GM19193 (cell line): ENCODE measurements around the gene FAIM2.

Source experiments
- POLR2A ChIP-seq: IDR thresholded peaks from 4 replicates; pipeline ENCODE4 v1.6.1; 2011; ENCODE audit not compliant: insufficient read depth, insufficient read length; ENCODE audit errors: extremely low read depth

The FAIM2 gene

GRCh38 chr12:49924628-49925246, 21.0 kb upstream of the FAIM2 start:
- TF ChIP-seq POLR2A, result no peak

- TF ChIP-seq POLR2A, result no peak
Observed at GRCh38 chr12:49923880-49924556, 20.3 kb upstream of the FAIM2 start.

DNA sequence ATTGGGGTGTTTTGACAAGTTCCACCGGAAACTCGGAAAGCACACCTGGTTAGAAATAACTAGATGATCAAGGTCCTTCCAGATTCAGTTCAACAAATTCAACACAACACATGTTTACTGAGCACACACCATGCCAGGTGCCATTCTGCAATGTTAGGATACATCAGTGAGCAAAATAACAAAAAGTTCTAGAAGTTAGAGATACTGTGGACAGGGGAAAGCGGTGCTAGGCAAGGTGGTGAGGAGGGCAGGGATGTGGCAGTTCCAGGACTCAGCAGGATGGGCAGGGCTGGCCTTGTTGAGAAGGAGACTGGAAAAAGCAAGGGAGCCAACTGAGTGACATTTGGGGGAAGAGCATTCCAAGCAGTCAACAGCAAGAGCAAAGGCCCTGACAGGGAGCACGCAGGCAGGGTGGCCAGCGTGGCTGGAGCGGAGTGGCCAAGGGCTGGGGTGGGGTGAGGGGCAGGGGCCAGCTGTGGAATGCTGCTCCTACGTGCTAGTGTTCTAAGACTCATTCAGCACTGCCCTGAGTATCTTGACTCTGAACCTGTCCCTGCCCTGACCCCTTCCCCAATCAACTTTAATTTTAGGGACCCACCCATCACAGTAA, 19.4 kb upstream of the FAIM2 start:
- TF ChIP-seq POLR2A, result no peak

- TF ChIP-seq POLR2A, result no peak
Observed at GRCh38 chr12:49922349-49923034, 18.8 kb upstream of the FAIM2 start.

DNA sequence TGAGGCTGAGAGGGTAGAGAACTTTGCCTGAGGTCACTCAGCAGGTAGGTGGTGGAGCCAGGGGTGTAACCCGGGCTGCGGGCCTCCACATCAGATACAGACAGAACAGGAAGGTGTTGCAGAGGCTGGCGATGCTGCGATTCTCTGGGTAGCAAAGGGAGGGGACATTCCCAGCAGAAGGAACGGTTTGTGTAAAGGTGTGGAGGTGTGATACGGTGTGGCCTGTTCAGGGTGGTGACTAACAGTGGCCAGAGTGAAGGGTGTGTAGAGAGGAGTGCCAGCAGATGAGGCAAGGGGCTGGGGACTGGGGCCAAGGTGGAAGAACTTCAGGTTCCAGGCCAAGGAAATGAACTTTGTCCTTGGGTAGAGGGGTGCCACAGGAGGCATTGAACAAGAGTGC, 18.2 kb upstream of the FAIM2 start:
- no peak for TF ChIP-seq POLR2A

GRCh38 chr12:49921299-49921698, 17.6 kb upstream of the FAIM2 start:
- no peak for TF ChIP-seq POLR2A

GRCh38 chr12:49920915-49921286, 17.2 kb upstream of the FAIM2 start:
- TF ChIP-seq POLR2A, result no peak

DNA sequence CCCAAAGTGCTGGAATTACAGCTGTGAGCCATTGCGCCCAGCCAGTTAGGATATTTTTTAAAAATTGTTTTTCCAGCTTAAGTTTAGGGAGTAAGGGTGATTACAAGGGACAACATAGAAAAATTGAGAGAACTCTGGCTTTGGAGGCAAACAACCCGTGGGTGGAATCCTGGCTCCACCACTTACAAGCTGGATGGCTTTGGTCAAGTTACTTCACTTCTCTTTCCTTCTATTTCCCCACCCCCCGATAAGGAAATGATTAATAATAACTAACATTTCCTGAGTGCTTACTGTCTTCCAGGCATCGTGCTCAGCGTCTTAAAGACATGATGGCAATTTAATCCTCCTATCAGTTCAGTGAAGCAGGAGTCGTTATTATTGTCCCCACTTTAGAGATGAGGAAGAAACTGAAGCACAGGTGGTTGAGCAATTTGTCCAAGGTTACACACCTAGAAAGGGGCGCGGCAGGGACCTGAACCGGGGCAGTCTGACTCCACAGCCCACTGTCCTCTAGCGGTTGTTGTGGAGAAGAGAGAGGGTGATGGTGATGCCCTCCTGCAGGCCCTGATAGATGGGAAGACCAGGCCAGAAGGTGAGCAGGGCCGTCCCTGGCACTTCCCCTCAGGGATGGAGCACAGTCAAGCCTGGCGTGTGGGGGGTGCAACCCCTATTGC, 16.7 kb upstream of the FAIM2 start:
- no peak for TF ChIP-seq POLR2A

GRCh38 chr12:49917788-49918173, 14.1 kb upstream of the FAIM2 start:
- no peak for TF ChIP-seq POLR2A

DNA sequence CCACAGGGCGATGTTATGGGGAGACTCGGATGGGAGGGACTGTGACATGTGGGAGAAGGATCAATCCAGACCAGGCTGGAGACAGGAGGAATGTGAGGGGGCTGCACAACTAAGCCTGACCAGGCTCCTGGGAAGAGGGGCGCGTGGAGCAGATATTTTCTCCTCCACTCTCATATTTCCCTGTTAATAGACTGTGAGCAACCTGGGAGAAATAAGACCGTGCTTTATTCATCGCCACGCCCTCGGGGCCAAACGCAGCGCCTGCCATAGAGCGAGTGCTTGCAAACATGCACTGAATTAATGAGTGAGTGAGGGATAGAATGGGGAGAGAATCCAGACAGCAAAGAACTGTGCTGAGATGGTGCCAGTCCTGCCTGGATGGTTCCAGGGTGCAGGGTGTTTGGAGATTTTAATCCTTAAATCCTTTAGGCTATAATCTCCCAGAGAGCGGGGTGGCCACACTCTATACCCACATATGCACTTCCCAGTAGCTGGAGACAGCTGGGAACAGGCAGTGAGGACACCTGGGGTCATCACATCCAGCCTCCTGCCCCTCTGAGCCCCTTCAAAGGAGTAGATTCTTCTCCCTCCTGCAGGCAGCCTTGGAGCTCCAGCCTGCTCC, 13.6 kb upstream of the FAIM2 start:
- no peak for TF ChIP-seq POLR2A

DNA sequence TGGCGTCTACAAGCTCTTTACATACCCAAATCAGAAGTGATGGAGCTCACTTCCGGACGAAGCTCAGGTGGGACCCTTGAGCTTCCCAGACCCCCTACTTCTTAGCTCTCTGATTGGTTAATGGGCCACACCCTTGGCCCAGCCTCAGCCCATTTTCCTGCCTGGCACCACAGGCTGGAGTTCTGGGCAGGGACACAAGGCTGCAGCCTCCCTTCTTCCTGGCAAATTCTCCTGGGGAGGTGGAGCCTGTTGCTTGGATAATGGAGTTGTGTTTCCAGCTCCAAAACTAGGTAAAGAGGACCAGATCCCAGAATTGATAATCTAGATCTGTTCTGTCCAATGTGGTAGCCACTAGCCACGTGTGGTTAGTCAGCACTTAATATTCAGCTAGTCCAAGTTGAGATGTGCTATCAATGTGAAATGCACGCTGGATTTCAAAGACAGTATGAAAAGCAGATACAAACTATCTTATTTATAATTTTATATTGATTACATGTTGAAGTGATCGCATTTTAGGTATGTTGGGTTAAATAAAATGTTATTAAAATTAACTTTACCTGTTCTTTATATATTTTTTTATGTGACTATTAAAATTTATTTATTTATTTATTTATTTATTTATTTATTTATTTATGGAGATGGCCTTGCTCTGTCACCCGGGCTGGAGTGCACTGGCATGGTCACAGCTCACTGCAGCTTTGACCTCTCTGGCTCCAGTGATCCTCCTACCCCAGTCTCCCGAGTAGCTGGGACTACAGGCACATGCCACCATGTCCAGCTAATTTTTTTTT, 12.6 kb upstream of the FAIM2 start:
- TF ChIP-seq POLR2A, result no peak

DNA sequence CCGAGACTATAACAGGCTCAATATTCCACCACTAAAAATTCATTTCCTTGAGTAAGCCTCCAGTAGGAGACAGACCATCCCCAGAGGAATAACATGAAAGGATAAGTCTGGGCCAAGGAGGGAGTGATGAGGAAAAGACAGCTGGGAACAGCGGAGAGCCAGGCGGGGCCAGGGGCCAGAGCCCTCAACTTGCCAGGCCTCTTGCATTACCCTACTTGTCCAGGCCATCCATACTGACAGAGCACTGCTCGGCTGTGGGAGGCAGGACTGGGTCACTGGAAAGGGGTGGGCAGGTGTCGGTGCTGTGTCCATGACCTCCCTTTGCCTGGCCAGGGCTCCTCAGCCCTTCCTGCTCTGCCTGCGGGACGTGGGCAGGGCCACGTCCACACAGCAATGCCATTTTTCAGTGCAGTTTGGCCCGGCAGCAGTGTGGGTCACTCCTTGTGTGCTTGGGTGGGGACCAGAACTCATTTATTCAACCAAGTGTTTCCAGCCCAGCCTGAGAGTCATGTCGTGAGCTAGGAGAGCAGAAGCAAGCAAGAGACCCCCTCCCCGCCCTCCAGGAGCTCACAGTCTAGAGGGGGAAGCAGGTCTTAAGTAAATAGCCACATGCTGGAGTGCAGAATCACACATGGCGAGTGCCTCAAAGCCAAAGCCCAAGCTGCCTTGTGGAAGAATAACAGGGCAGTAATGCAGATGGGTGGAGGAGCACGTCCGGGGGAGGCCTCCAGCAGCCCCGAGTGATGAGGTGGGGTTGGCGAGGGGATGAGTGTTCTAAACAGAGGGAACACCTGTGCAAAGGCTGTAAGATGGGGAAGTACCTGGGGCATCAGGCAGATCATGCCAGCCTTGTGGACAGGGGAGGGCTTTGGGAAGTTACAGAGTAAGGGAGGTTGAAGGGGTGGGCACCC, 8.9 kb upstream of the FAIM2 start:
- TF ChIP-seq POLR2A, result no peak

GRCh38 chr12:49911213-49911605, 7.5 kb upstream of the FAIM2 start:
- no peak for TF ChIP-seq POLR2A
